ENCODE data around the gene COL1A1.

Gene COL1A1

DNA sequence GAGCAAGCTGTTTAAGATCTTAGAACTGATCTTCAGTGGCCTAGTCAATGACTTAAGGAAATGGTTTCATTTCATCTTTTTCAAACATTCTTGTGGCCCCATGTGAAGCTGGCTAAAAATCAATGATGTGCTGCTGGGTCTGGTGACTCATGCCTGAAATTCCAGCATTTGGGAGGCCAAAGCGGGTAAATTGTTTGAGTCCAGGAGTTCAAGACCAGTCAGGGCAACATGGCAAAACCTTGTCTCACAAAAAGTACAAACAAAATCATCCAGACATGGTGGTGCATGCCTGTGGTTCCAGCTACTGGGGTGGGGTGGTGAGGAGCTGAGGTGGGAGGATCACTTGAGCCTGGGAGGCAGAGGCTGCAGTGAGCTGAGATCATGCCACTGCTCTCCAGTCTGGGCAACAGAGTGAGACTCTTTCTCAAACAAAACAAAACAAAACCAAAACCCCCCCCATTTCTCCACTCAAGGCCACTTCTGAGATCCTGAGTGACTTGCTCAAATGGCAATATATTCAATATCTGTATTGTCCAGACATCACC is 17.4 kb upstream of the COL1A1 start:
- ATAC-seq, result peak; percentile 68
- TF ChIP-seq ARNTL (CRISPR knock-in tag; IDR thresholded peaks at IDR 0.05; ENCODE audit: borderline replicate concordance, low read depth) (no peak), TOX (CRISPR knock-in tag; IDR thresholded peaks at IDR 0.05; ENCODE audit: borderline replicate concordance) (no peak), ZNF70 (CRISPR knock-in tag; IDR thresholded peaks at IDR 0.05) (no peak), ZC3H10 (CRISPR knock-in tag; IDR thresholded peaks at IDR 0.05) (no peak)
- TF ChIP-seq, protein P1, sequence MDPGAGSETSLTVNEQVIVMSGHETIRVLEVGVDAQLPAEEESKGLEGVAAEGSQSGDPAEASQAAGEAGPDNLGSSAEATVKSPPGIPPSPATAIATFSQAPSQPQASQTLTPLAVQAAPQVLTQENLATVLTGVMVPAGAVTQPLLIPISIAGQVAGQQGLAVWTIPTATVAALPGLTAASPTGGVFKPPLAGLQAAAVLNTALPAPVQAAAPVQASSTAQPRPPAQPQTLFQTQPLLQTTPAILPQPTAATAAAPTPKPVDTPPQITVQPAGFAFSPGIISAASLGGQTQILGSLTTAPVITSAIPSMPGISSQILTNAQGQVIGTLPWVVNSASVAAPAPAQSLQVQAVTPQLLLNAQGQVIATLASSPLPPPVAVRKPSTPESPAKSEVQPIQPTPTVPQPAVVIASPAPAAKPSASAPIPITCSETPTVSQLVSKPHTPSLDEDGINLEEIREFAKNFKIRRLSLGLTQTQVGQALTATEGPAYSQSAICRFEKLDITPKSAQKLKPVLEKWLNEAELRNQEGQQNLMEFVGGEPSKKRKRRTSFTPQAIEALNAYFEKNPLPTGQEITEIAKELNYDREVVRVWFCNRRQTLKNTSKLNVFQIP (CRISPR knock-in tag; IDR thresholded peaks at IDR 0.05; ENCODE audit: borderline replicate concordance, low read depth), result no peak
- TF ChIP-seq, protein P2, sequence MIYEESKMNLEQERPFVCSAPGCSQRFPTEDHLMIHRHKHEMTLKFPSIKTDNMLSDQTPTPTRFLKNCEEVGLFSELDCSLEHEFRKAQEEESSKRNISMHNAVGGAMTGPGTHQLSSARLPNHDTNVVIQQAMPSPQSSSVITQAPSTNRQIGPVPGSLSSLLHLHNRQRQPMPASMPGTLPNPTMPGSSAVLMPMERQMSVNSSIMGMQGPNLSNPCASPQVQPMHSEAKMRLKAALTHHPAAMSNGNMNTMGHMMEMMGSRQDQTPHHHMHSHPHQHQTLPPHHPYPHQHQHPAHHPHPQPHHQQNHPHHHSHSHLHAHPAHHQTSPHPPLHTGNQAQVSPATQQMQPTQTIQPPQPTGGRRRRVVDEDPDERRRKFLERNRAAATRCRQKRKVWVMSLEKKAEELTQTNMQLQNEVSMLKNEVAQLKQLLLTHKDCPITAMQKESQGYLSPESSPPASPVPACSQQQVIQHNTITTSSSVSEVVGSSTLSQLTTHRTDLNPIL (CRISPR knock-in tag; IDR thresholded peaks at IDR 0.05; ENCODE audit: low read depth), result no peak
- TF ChIP-seq, protein P3, sequence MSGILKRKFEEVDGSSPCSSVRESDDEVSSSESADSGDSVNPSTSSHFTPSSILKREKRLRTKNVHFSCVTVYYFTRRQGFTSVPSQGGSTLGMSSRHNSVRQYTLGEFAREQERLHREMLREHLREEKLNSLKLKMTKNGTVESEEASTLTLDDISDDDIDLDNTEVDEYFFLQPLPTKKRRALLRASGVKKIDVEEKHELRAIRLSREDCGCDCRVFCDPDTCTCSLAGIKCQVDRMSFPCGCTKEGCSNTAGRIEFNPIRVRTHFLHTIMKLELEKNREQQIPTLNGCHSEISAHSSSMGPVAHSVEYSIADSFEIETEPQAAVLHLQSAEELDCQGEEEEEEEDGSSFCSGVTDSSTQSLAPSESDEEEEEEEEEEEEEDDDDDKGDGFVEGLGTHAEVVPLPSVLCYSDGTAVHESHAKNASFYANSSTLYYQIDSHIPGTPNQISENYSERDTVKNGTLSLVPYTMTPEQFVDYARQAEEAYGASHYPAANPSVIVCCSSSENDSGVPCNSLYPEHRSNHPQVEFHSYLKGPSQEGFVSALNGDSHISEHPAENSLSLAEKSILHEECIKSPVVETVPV (CRISPR knock-in tag; IDR thresholded peaks at IDR 0.05), result no peak

DNA sequence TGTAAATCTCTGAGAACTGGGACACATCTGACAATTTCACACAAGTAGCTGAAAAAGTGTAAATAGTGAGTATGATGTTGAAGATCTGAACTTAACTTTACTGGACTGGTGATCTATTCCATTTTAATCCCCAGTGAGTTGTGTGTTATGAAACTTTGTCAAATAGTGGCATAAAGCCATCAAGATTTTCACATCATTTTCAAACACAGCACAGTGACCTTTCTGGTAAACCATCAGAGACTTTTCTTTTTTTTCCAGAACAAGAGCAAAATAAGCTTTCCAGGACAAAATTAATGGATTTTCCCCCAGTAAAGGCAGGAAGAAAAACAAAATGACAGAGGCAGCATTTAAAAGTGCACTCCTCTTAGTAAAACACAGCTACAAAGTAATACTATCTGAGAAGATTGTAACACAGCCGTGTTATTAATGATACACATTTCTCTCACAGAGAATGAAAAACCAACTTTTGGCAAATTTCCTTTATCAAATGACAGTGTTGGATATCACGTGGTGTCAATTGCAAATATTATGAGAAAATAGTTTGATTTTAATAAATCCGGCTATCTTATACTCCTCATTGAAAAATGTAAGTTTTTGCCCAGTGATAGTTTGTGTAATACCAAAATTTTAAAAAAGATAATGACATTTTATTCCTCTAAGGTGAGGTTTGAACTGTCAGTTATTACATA is 16.8 kb upstream of the COL1A1 start:
- TF ChIP-seq PPARA (CRISPR knock-in tag; IDR thresholded peaks at IDR 0.05; ENCODE audit: borderline replicate concordance) (no peak), ZNF565 (CRISPR knock-in tag; conservative IDR thresholded peaks at IDR 0.05; ENCODE audit: low read depth) (no peak), ZNF70 (CRISPR knock-in tag; IDR thresholded peaks at IDR 0.05) (no peak), GLIS3 (CRISPR knock-in tag; IDR thresholded peaks at IDR 0.05) (no peak), RARB (CRISPR knock-in tag; IDR thresholded peaks at IDR 0.05) (no peak)
- TF ChIP-seq, protein P4, sequence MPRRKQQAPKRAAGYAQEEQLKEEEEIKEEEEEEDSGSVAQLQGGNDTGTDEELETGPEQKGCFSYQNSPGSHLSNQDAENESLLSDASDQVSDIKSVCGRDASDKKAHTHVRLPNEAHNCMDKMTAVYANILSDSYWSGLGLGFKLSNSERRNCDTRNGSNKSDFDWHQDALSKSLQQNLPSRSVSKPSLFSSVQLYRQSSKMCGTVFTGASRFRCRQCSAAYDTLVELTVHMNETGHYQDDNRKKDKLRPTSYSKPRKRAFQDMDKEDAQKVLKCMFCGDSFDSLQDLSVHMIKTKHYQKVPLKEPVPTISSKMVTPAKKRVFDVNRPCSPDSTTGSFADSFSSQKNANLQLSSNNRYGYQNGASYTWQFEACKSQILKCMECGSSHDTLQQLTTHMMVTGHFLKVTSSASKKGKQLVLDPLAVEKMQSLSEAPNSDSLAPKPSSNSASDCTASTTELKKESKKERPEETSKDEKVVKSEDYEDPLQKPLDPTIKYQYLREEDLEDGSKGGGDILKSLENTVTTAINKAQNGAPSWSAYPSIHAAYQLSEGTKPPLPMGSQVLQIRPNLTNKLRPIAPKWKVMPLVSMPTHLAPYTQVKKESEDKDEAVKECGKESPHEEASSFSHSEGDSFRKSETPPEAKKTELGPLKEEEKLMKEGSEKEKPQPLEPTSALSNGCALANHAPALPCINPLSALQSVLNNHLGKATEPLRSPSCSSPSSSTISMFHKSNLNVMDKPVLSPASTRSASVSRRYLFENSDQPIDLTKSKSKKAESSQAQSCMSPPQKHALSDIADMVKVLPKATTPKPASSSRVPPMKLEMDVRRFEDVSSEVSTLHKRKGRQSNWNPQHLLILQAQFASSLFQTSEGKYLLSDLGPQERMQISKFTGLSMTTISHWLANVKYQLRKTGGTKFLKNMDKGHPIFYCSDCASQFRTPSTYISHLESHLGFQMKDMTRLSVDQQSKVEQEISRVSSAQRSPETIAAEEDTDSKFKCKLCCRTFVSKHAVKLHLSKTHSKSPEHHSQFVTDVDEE (CRISPR knock-in tag; IDR thresholded peaks at IDR 0.05), result no peak
- TF ChIP-seq, protein P1 (CRISPR knock-in tag; IDR thresholded peaks at IDR 0.05; ENCODE audit: borderline replicate concordance, low read depth), result no peak
- no peak for ATAC-seq

DNA sequence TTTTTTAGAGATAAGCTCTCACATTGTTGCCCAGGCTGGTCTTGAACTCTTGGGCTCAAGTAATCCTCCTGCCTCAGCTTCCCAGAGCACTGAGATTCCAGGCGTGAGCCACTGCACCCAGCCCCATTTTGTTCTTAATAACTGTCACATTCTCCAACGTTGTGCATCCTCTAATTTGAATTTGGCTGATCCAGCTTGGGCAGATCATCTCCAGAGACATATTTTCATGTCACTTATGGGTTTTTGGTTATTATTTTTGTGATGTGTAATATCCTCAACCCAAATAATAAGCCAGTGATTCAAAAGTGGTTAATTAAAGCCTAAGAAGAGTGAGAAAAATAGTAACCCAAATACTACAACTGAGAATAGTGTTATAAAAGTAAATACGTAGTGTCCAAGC is 16.2 kb upstream of the COL1A1 start:
- ATAC-seq, result no peak
- TF ChIP-seq OSR1 (CRISPR knock-in tag; IDR thresholded peaks at IDR 0.05) (no peak), CSDC2 (CRISPR knock-in tag; IDR thresholded peaks at IDR 0.05) (no peak), BACH2 (CRISPR knock-in tag; IDR thresholded peaks at IDR 0.05; ENCODE audit: borderline replicate concordance) (no peak), ZFP3 (CRISPR knock-in tag; IDR thresholded peaks at IDR 0.05) (no peak), ZNF565 (CRISPR knock-in tag; conservative IDR thresholded peaks at IDR 0.05; ENCODE audit: low read depth) (no peak), ZC3H10 (CRISPR knock-in tag; IDR thresholded peaks at IDR 0.05) (no peak), TCF4 (CRISPR knock-in tag; IDR thresholded peaks at IDR 0.05; ENCODE audit: borderline replicate concordance) (no peak), ARNTL (CRISPR knock-in tag; IDR thresholded peaks at IDR 0.05; ENCODE audit: borderline replicate concordance, low read depth) (no peak)
- TF ChIP-seq, protein P4 (CRISPR knock-in tag; IDR thresholded peaks at IDR 0.05), result no peak
- TF ChIP-seq, protein P5, sequence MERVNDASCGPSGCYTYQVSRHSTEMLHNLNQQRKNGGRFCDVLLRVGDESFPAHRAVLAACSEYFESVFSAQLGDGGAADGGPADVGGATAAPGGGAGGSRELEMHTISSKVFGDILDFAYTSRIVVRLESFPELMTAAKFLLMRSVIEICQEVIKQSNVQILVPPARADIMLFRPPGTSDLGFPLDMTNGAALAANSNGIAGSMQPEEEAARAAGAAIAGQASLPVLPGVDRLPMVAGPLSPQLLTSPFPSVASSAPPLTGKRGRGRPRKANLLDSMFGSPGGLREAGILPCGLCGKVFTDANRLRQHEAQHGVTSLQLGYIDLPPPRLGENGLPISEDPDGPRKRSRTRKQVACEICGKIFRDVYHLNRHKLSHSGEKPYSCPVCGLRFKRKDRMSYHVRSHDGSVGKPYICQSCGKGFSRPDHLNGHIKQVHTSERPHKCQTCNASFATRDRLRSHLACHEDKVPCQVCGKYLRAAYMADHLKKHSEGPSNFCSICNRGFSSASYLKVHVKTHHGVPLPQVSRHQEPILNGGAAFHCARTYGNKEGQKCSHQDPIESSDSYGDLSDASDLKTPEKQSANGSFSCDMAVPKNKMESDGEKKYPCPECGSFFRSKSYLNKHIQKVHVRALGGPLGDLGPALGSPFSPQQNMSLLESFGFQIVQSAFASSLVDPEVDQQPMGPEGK (CRISPR knock-in tag; IDR thresholded peaks at IDR 0.05; ENCODE audit: borderline replicate concordance), result no peak
- TF ChIP-seq, protein P2 (CRISPR knock-in tag; IDR thresholded peaks at IDR 0.05; ENCODE audit: low read depth), result no peak
- TF ChIP-seq, protein P3 (CRISPR knock-in tag; IDR thresholded peaks at IDR 0.05), result no peak

Measured in SK-N-SH treated with all-trans-retinoic acid at 6 μM for 48 hours (cell line).